ENCODE measurements around the gene TPI1.

TPI1 gene

DNA sequence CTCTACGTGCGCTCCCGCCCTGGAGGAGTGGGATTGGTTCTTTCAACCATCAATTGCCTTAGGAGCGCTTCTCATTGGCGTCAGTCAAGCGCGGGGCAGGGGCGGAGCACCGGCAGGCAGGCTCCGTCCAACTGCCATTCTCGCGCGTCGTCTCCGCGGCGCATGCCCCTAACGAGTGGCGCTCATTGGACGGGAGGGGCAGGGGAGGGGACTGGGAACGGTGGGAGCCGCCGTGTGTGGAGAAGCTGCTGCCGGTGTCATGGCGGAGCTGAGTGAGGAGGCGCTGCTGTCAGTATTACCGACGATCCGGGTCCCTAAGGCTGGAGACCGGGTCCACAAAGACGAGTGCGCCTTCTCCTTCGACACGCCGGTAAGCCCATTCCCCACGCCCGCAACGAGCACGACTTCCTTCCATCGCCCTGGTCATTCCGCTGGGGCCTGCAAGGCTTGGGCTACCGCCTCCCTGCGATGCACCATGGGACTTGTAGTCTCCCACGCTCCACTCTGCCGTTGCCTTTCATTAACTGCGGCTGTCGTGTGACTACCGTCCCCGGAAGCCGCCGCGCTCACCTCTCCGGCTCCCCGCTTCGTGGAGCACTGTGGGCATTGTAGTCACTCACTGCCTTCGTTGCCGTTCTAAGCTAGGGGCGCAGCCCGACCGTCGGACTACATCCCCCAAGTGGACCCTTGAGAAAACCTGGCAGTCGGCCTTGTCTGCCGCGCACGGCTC is 15.2 kb upstream of the TPI1 start, which contains the start of gene USP5:
TSS of gene USP5 (plus strand) at position 230 of the 730 bp plus-strand sequence. CDS start at position 260, 30 bp downstream.
- Histone ChIP-seq H3K9me3 (ENCODE audit: control insufficient read depth, low read length) (no peaks in the 10 kb centered on the region), H4K91ac (ENCODE audit: low read length) (peak within 1 kb of the TSS; percentile 84), H3K27ac (ENCODE audit: low read length, poor library complexity, severe bottlenecking) (peak within 1 kb of the TSS; percentile 94), H3K4me2 (ENCODE audit: low read length, poor library complexity, severe bottlenecking) (peak within 1 kb of the TSS; percentile 77), H2AFZ (ENCODE audit: low read depth, low read length) (no peak within 1 kb of the TSS), H3K18ac (ENCODE audit: low read depth in 1 of 2, low read length in 2 of 2) (peak within 1 kb of the TSS; percentile 94 to 96), H2BK15ac (ENCODE audit: low read depth, poor library complexity, severe bottlenecking) (peak within 1 kb of the TSS; percentile 85), H3K23ac (ENCODE audit: low read length in 2 of 2) (no peak within 1 kb of the TSS), H3K27me3 (ENCODE audit: control insufficient read depth in 1 of 2, insufficient read depth in 1 of 2, low read length in 2 of 2) (no peaks in the 10 kb centered on the region), H2AK5ac (ENCODE audit: low read length, severe bottlenecking) (no peak within 1 kb of the TSS), H3K4me3 (ENCODE audit: insufficient read depth in 1 of 2, low read depth in 1 of 2, low read length in 2 of 2) (peak within 1 kb of the TSS; percentile 82 to 98), H3K4me1 (ENCODE audit: control insufficient read depth, insufficient read depth, low read depth, low read length) (peaks cover 16% of the 10 kb centered on the region), H3K79me1 (replicated peaks; ENCODE audit: low read length, poor library complexity, severe bottlenecking) (peaks cover 30% of the 10 kb centered on the region), H3K4ac (ENCODE audit: low read depth in 1 of 2, low read length in 2 of 2) (peak within 1 kb of the TSS; percentile 29 to 61), H2BK12ac (ENCODE audit: low read length in 2 of 2) (peak within 1 kb of the TSS in 1 of 2 experiments; percentile 29), H3K9ac (ENCODE audit: low read length) (peak within 1 kb of the TSS; percentile 94), H3K14ac (ENCODE audit: low read length in 2 of 2) (peak within 1 kb of the TSS in 1 of 2 experiments; percentile 57), H4K8ac (ENCODE audit: low read length) (peak within 1 kb of the TSS; percentile 92), H2BK5ac (ENCODE audit: low read depth, low read length, poor library complexity, severe bottlenecking) (no peak within 1 kb of the TSS), H3K36me3 (ENCODE audit: control insufficient read depth in 1 of 2, insufficient read depth in 2 of 2, low read depth in 1 of 2, low read length in 2 of 2) (peaks cover 46 to 50% of the 10 kb centered on the region in 2 experiments), H2BK120ac (ENCODE audit: low read depth, low read length) (peak within 1 kb of the TSS; percentile 27)
- WGBS, result under 1% methylated on average over 65 of the region's 65 CpGs
- DNase-seq, result peak; percentile 100

DNA sequence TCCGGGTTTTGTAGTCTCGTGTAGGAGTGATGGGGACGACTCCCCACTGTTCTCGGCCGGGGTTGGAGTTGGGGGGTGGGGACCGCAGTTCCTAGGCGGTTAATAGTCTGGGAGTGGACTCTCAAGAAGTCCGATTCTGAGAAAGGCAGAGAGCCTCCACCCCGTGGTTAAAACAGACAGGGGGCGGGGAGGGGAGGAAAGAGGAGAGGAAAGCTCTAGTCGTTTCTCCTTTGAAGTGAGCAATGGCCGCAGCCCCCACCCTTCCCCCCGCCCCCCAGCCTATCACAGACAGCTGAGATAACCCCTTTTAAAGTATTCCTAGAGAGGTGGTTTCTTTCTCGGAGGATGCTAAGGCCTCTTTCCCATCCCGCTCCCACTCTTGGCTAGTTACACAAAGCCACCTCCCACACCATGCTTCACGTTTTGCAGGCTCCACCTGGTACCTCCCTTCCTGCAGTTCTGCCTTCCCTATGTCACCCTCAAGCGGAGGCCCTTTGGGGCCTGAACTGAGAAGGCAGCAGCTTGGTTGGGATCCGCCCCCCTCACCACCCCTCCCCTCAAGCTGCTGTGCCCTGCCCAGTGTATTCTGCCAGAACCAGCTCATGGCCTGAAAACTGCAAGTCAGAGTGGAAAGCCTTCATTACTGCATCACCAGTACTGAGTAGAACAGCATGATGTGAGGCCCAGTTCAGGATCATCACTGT is 14.5 kb upstream of the TPI1 start:
- peak overlapping the region; percentile 33 for H4K8ac ChIP-seq (ENCODE audit: low read length)
- no peak overlapping the region for H2BK12ac ChIP-seq (ENCODE audit: low read length in 2 of 2)
- no peak overlapping the region for H2BK5ac ChIP-seq (ENCODE audit: low read depth, low read length, poor library complexity, severe bottlenecking)
- peak overlapping the region; percentile 72 for H3K4me2 ChIP-seq (ENCODE audit: low read length, poor library complexity, severe bottlenecking)
- peak overlapping the region; percentile 52 to 98 for H3K4me3 ChIP-seq (ENCODE audit: insufficient read depth in 1 of 2, low read depth in 1 of 2, low read length in 2 of 2)
- 2% methylated on average over 10 of the region's 18 CpGs for WGBS
- no peaks in the 10 kb centered on the region for H3K9me3 ChIP-seq (ENCODE audit: control insufficient read depth, low read length)
- H3K36me3 ChIP-seq (ENCODE audit: control insufficient read depth in 1 of 2, insufficient read depth in 2 of 2, low read depth in 1 of 2, low read length in 2 of 2), result peaks cover 49 to 50% of the 10 kb centered on the region in 2 experiments
- no peak overlapping the region for H2AK5ac ChIP-seq (ENCODE audit: low read length, severe bottlenecking)
- H3K23ac ChIP-seq (ENCODE audit: low read length in 2 of 2), result no peak overlapping the region
- H3K4ac ChIP-seq (ENCODE audit: low read depth in 1 of 2, low read length in 2 of 2), result peak overlapping the region in 1 of 2 experiments; percentile 29
- peak overlapping the region; percentile 87 for H3K27ac ChIP-seq (ENCODE audit: low read length, poor library complexity, severe bottlenecking)
- peaks cover 16% of the 10 kb centered on the region for H3K4me1 ChIP-seq (ENCODE audit: control insufficient read depth, insufficient read depth, low read depth, low read length)
- no peaks in the 10 kb centered on the region for H3K27me3 ChIP-seq (ENCODE audit: control insufficient read depth in 1 of 2, insufficient read depth in 1 of 2, low read length in 2 of 2)
- H3K9ac ChIP-seq (ENCODE audit: low read length), result peak overlapping the region; percentile 94
- peak overlapping the region; percentile 6 to 38 for H3K18ac ChIP-seq (ENCODE audit: low read depth in 1 of 2, low read length in 2 of 2)
- no peak overlapping the region for H2AFZ ChIP-seq (ENCODE audit: low read depth, low read length)
- peak overlapping the region; percentile 84 for H4K91ac ChIP-seq (ENCODE audit: low read length)
- peak overlapping the region; percentile 27 for H2BK120ac ChIP-seq (ENCODE audit: low read depth, low read length)
- DNase-seq, result peak; percentile 85
- no peak overlapping the region for H2BK15ac ChIP-seq (ENCODE audit: low read depth, poor library complexity, severe bottlenecking)
- H3K79me1 ChIP-seq (replicated peaks; ENCODE audit: low read length, poor library complexity, severe bottlenecking), result peaks cover 30% of the 10 kb centered on the region
- H3K14ac ChIP-seq (ENCODE audit: low read length in 2 of 2), result peak overlapping the region in 1 of 2 experiments; percentile 26

DNA sequence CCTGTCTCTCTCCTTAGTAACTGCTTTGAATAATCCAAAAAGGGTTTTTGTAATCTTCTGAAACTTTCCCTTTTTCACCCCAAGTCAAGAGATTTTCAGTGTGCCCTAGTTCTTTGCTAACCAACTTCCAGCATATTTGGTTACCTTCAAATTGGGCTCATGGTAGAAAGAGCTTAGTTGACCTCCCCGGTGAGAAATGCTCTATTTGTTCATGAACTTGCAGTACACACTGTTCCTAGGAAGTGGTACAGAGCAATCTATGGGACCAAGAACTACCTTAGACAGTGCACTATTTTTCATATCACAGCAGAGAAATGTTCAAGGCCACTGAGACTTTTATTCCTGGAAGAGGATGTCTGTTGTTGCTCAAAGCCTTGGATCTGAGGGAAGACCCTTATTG is 13.7 kb upstream of the TPI1 start:
- no peak for DNase-seq
- no CpG with 5 or more reads among the region's 1 CpG for WGBS
- peak overlapping the region in 1 of 2 experiments; percentile 30 for H3K4ac ChIP-seq (ENCODE audit: low read depth in 1 of 2, low read length in 2 of 2)

DNA sequence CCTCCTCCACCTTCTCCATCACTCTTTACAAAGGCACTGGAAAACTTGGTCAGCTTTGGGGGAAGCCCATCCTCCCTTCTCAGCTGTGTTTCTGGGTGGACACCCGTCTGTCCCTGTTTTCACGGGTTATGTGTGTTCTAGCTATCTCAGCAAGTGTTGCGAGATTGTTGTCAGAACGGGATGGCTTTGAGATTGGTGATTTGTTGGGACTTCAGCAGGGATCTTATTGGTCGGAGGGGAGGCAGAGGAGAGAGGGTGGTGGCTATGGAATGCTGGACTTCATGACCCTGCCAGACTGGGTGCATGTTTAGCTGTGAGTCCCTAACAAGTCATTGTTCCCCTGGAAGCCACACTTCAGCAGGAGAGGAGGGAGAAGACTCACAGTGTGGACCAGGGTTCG is 13.3 kb upstream of the TPI1 start:
- no peak overlapping the region for H2BK120ac ChIP-seq (ENCODE audit: low read depth, low read length)
- H2AFZ ChIP-seq (ENCODE audit: low read depth, low read length), result no peak overlapping the region
- peaks cover 33% of the 10 kb centered on the region for H3K79me1 ChIP-seq (replicated peaks; ENCODE audit: low read length, poor library complexity, severe bottlenecking)
- no peaks in the 10 kb centered on the region for H3K9me3 ChIP-seq (ENCODE audit: control insufficient read depth, low read length)
- no peak overlapping the region for H2BK12ac ChIP-seq (ENCODE audit: low read length in 2 of 2)
- no peak overlapping the region for H3K18ac ChIP-seq (ENCODE audit: low read depth in 1 of 2, low read length in 2 of 2)
- H3K14ac ChIP-seq (ENCODE audit: low read length in 2 of 2), result no peak overlapping the region
- no peaks in the 10 kb centered on the region for H3K27me3 ChIP-seq (ENCODE audit: control insufficient read depth in 1 of 2, insufficient read depth in 1 of 2, low read length in 2 of 2)
- peaks cover 51 to 56% of the 10 kb centered on the region in 2 experiments for H3K36me3 ChIP-seq (ENCODE audit: control insufficient read depth in 1 of 2, insufficient read depth in 2 of 2, low read depth in 1 of 2, low read length in 2 of 2)
- no peak overlapping the region for H3K4ac ChIP-seq (ENCODE audit: low read depth in 1 of 2, low read length in 2 of 2)
- WGBS, result 84% methylated on average over 6 of the region's 6 CpGs
- H3K9ac ChIP-seq (ENCODE audit: low read length), result peak overlapping the region; percentile 94
- H3K4me3 ChIP-seq (ENCODE audit: insufficient read depth in 1 of 2, low read depth in 1 of 2, low read length in 2 of 2), result peak overlapping the region in 1 of 2 experiments; percentile 98
- H3K23ac ChIP-seq (ENCODE audit: low read length in 2 of 2), result no peak overlapping the region
- peaks cover 16% of the 10 kb centered on the region for H3K4me1 ChIP-seq (ENCODE audit: control insufficient read depth, insufficient read depth, low read depth, low read length)
- DNase-seq, result no peak
- no peak overlapping the region for H2BK5ac ChIP-seq (ENCODE audit: low read depth, low read length, poor library complexity, severe bottlenecking)
- no peak overlapping the region for H4K8ac ChIP-seq (ENCODE audit: low read length)
- no peak overlapping the region for H4K91ac ChIP-seq (ENCODE audit: low read length)
- no peak overlapping the region for H2BK15ac ChIP-seq (ENCODE audit: low read depth, poor library complexity, severe bottlenecking)
- H3K27ac ChIP-seq (ENCODE audit: low read length, poor library complexity, severe bottlenecking), result peak overlapping the region; percentile 51
- no peak overlapping the region for H3K4me2 ChIP-seq (ENCODE audit: low read length, poor library complexity, severe bottlenecking)
- H2AK5ac ChIP-seq (ENCODE audit: low read length, severe bottlenecking), result peak overlapping the region; percentile 70

More for the DNA sequence above, 13.7 kb upstream of the TPI1 start:
- H3K9ac ChIP-seq (ENCODE audit: low read length), result peak overlapping the region; percentile 94
- no peak overlapping the region for H2AFZ ChIP-seq (ENCODE audit: low read depth, low read length)
- H3K4me1 ChIP-seq (ENCODE audit: control insufficient read depth, insufficient read depth, low read depth, low read length), result peaks cover 16% of the 10 kb centered on the region
- H4K8ac ChIP-seq (ENCODE audit: low read length), result no peak overlapping the region
- H3K23ac ChIP-seq (ENCODE audit: low read length in 2 of 2), result no peak overlapping the region
- peak overlapping the region in 1 of 2 experiments; percentile 98 for H3K4me3 ChIP-seq (ENCODE audit: insufficient read depth in 1 of 2, low read depth in 1 of 2, low read length in 2 of 2)
- H2AK5ac ChIP-seq (ENCODE audit: low read length, severe bottlenecking), result peak overlapping the region; percentile 27
- peak overlapping the region; percentile 51 for H3K27ac ChIP-seq (ENCODE audit: low read length, poor library complexity, severe bottlenecking)
- no peak overlapping the region for H2BK5ac ChIP-seq (ENCODE audit: low read depth, low read length, poor library complexity, severe bottlenecking)
- H3K36me3 ChIP-seq (ENCODE audit: control insufficient read depth in 1 of 2, insufficient read depth in 2 of 2, low read depth in 1 of 2, low read length in 2 of 2), result peaks cover 51 to 56% of the 10 kb centered on the region in 2 experiments
- no peak overlapping the region for H2BK15ac ChIP-seq (ENCODE audit: low read depth, poor library complexity, severe bottlenecking)
- peaks cover 30% of the 10 kb centered on the region for H3K79me1 ChIP-seq (replicated peaks; ENCODE audit: low read length, poor library complexity, severe bottlenecking)
- H2BK120ac ChIP-seq (ENCODE audit: low read depth, low read length), result no peak overlapping the region
- H3K18ac ChIP-seq (ENCODE audit: low read depth in 1 of 2, low read length in 2 of 2), result no peak overlapping the region
- no peak overlapping the region for H4K91ac ChIP-seq (ENCODE audit: low read length)
- no peak overlapping the region for H3K14ac ChIP-seq (ENCODE audit: low read length in 2 of 2)
- no peaks in the 10 kb centered on the region for H3K27me3 ChIP-seq (ENCODE audit: control insufficient read depth in 1 of 2, insufficient read depth in 1 of 2, low read length in 2 of 2)
- H2BK12ac ChIP-seq (ENCODE audit: low read length in 2 of 2), result no peak overlapping the region
- no peak overlapping the region for H3K4me2 ChIP-seq (ENCODE audit: low read length, poor library complexity, severe bottlenecking)
- no peaks in the 10 kb centered on the region for H3K9me3 ChIP-seq (ENCODE audit: control insufficient read depth, low read length)
